Mucosa of descending colon (tissue), 3 donors: Measurements from ENCODE around the gene RAB11FIP4. TPM values are rescaled to one million over a fixed set of nuclear protein-coding genes. Genes with fewer than 3 reads are reported as not detected.
A peak's percentile ranks its signal among the peaks of the same experiment; 100 is the strongest.

Experiments
- ATAC-seq: fragments of 200-7000 bp; cut with Tn5 transposase; one replicate; pipeline ENCODE4 v1.9.1; 2020; ENCODE audit warnings: mild to moderate bottlenecking, moderate library complexity
- DNase-seq, 3 donors: peaks; one replicate each; pipeline ENCODE4 v3.0.0-alpha.2; 2020
- H3K36me3 ChIP-seq: fragments of 200-600 bp; one replicate; pipeline ENCODE4 v1.8.0; 2021; ENCODE audit warnings: low read depth, mild to moderate bottlenecking
- H3K4me1 ChIP-seq: fragments of 200-600 bp; one replicate; pipeline ENCODE4 v1.8.0; 2021; ENCODE audit warnings: low read depth, mild to moderate bottlenecking
- H3K4me3 ChIP-seq: fragments of 200-600 bp; one replicate; pipeline ENCODE4 v1.8.0; 2021; ENCODE audit warnings: mild to moderate bottlenecking
- H3K9me3 ChIP-seq: fragments of 200-600 bp; one replicate; pipeline ENCODE4 v1.8.0; 2021; ENCODE audit warnings: mild to moderate bottlenecking
- CTCF ChIP-seq: fragments of 200-600 bp; IDR thresholded peaks from one replicate; pipeline ENCODE4 v1.8.0; 2022; ENCODE audit warnings: antibody characterized with exemption, mild to moderate bottlenecking
- intact Hi-C, 2 donors: fragments of 100-400 bp; cut with DNase I in 1 of 2; cut with micrococcal nuclease in 1 of 2; formaldehyde crosslinking; loops; one replicate each; pipeline versions ENCODE4 v1.11.0 to v1.11.1; 2022; cut with DNase I, micrococcal nuclease
- total RNA-seq, 3 donors: library from RNA; stranded (reverse); fragmentation: NEBNext Ultra II Directional in 2 of 3; extraction: Animal tissue kit (Norgen Biotek cat#: 25700) in 2 of 3; gene quantifications; one replicate each; pipeline versions ENCODE4 v1.2.1 to v1.2.4, GENCODE V29; 2021 to 2023
- donor health status: DM: no; HTN: no; CAD: no; lungs with moderate emphysema.
- donor health status: DM: no; HTN: no; CAD: no.
- donor health status: DM: no; HTN: yes; CAD: no.

The RAB11FIP4 gene
- total RNA-seq, 3 donors from 2014 or later = 24.5 to 49.9 (median 40.7) TPM

GRCh38 chr17:31533546-31534155 is 142.2 kb downstream of the RAB11FIP4 start:
- no peaks in the 10 kb centered on the region for H3K9me3 ChIP-seq
- DNase-seq (no peak), ATAC-seq (no peak)
- intact Hi-C loops = no loop called here
- H3K36me3 ChIP-seq = no peaks in the 10 kb centered on the region
- TF ChIP-seq CTCF = no peak
- no peak overlapping the region for H3K4me3 ChIP-seq
- H3K4me1 ChIP-seq = no peaks in the 10 kb centered on the region

GRCh38 chr17:31534223-31534888 is 142.9 kb downstream of the RAB11FIP4 start:
- Histone ChIP-seq H3K4me3 (no peak overlapping the region), H3K36me3 (no peaks in the 10 kb centered on the region)
- intact Hi-C loops = no loop called here

GRCh38 chr17:31535581-31535981 is 144.1 kb downstream of the RAB11FIP4 start:
- Histone ChIP-seq H3K4me3 (no peak overlapping the region), H3K36me3 (no peaks in the 10 kb centered on the region), H3K4me1 (no peaks in the 10 kb centered on the region), H3K9me3 (no peaks in the 10 kb centered on the region)
- no peak for DNase-seq
- ATAC-seq = peak; percentile 67
- no peak for TF ChIP-seq CTCF
- intact Hi-C loops = no loop called here

More at GRCh38 chr17:31534223-31534888, 142.9 kb downstream of the RAB11FIP4 start:
- TF ChIP-seq CTCF = no peak
- DNase-seq (no peak), ATAC-seq (no peak)
- no peaks in the 10 kb centered on the region for H3K9me3 ChIP-seq
- no peaks in the 10 kb centered on the region for H3K4me1 ChIP-seq

GRCh38 chr17:31536451-31536850 is 145.0 kb downstream of the RAB11FIP4 start:
- Histone ChIP-seq H3K4me1 (no peaks in the 10 kb centered on the region), H3K36me3 (no peaks in the 10 kb centered on the region), H3K4me3 (no peak overlapping the region), H3K9me3 (no peaks in the 10 kb centered on the region)
- intact Hi-C loops = no loop called here
- DNase-seq (no peak), ATAC-seq (no peak)
- TF ChIP-seq CTCF = no peak

GRCh38 chr17:31537565-31538011 is 146.1 kb downstream of the RAB11FIP4 start:
- H3K4me3 ChIP-seq = no peak overlapping the region
- intact Hi-C loops = no loop called here
- no peaks in the 10 kb centered on the region for H3K4me1 ChIP-seq
- DNase-seq (no peak), ATAC-seq (peak; percentile 19)
- H3K36me3 ChIP-seq = no peaks in the 10 kb centered on the region
- TF ChIP-seq CTCF = no peak
- H3K9me3 ChIP-seq = no peaks in the 10 kb centered on the region
